Smooth muscle cell (in vitro differentiated cells): ENCODE data around the gene PEMT. TPM values are rescaled to one million over a fixed set of nuclear protein-coding genes. Genes with fewer than 3 reads are reported as not detected.

Source experiments
- DNase-seq: peaks from one replicate; lab custom pipeline; 2025; ENCODE audit not compliant: unreplicated experiment; lab: John Stamatoyannopoulos, UW
- H2AFZ ChIP-seq: fragments of 200-600 bp; sonication (generic); 2 replicates; pipeline ENCODE4 v1.6.0; 2016; ENCODE audit warnings: antibody characterized with exemption, low read depth, mild to moderate bottlenecking
- H3F3A ChIP-seq: fragments of 200-600 bp; sonication (generic); 2 replicates; pipeline ENCODE4 v1.6.0; 2017; ENCODE audit warnings: antibody characterized with exemption, low read depth
- H3K27ac ChIP-seq: fragments of 200-600 bp; sonication (generic); 2 replicates; pipeline ENCODE4 v1.5.1; 2016; ENCODE audit warnings: low read depth, mild to moderate bottlenecking
- H3K27me3 ChIP-seq: fragments of 200-600 bp; sonication (generic); 2 replicates; pipeline ENCODE4 v1.6.1; 2016; ENCODE audit warnings: low read depth, mild to moderate bottlenecking
- H3K36me3 ChIP-seq: fragments of 200-600 bp; sonication (generic); 2 replicates; pipeline ENCODE4 v1.5.1; 2016; ENCODE audit warnings: low read depth
- H3K4me1 ChIP-seq: fragments of 200-600 bp; sonication (generic); 2 replicates; pipeline ENCODE4 v1.5.1; 2016; ENCODE audit warnings: low read depth
- H3K4me2 ChIP-seq: fragments of 200-600 bp; sonication (generic); 2 replicates; pipeline ENCODE4 v1.6.0; 2016; ENCODE audit warnings: mild to moderate bottlenecking
- H3K4me3 ChIP-seq: fragments of 200-600 bp; sonication (generic); 2 replicates; pipeline ENCODE4 v1.5.1; 2016; ENCODE audit warnings: mild to moderate bottlenecking
- H3K79me2 ChIP-seq: fragments of 200-600 bp; sonication (generic); 2 replicates; pipeline ENCODE4 v1.6.0; 2016; ENCODE audit warnings: low read depth, mild to moderate bottlenecking
- H3K9ac ChIP-seq: fragments of 200-600 bp; sonication (generic); 2 replicates; pipeline ENCODE4 v1.6.0; 2016; ENCODE audit warnings: low read depth
- H3K9me3 ChIP-seq: fragments of 200-600 bp; sonication (generic); replicated peaks from 2 replicates; pipeline ENCODE4 v1.5.1; 2016; ENCODE audit warnings: low read depth
- H4K20me1 ChIP-seq: fragments of 200-600 bp; sonication (generic); 2 replicates; pipeline ENCODE4 v1.6.0; 2016; ENCODE audit warnings: low read depth
- WGBS: methylation state at CpG from one replicate; pipeline ENCODE4 v1.1.7; 2016; ENCODE audit warnings: low lambda C conversion rate; 5-methylcytosine and 5-hydroxymethylcytosine counted together
- polyA plus RNA-seq: library from polyadenylated mRNA; unstranded; fragments of >200 nt; fragmentation: Nextera tagmentation; extraction: Ambion mirVana; gene quantifications from 2 replicates; pipeline ENCODE4 v1.2.1, GENCODE V29; 2016
- total RNA-seq: library from RNA; depleted of rRNA; stranded (reverse); fragments of >200 nt; gene quantifications from 2 replicates; pipeline ENCODE4 v1.2.3, GENCODE V29; 2014
- TF ChIP-seq, protein P1 (sequence below): fragments of 200-600 bp; sonication (generic); IDR thresholded peaks from 2 replicates; pipeline ENCODE4 v1.5.1; 2017; ENCODE audit warnings: borderline replicate concordance, mild to moderate bottlenecking, antibody characterized with exemption; ENCODE audit not compliant: insufficient read depth, poor library complexity, severe bottlenecking

PEMT gene
- total and polyA plus RNA-seq, 2 experiments from 2014 or later = 43.8 to 69.9 TPM

DNA sequence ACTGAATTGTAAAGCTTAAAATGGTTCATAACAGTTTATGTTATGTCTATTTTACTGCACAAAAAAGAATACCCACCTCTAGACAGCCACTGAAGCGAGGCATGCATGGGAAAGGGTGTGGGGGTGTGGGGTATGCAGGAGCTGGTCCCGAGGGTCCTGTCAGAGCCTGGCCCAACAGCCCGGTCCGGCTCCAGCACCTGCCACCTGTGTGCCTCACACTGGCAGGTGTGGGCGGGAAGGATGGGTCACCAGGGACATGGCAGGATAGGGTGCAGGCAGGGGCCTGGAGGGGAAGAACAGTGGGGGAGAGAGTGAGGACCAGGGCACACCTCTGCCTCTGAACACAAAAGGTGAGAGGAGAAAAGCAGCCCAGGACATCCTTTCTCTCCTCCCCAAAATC, 72.6 kb downstream of the PEMT start:
- Histone ChIP-seq H3F3A (no peaks in the 10 kb centered on the region), H3K27me3 (no peaks in the 10 kb centered on the region), H2AFZ (no peak overlapping the region), H3K9me3 (no peaks in the 10 kb centered on the region), H3K4me3 (no peak overlapping the region), H3K36me3 (no peaks in the 10 kb centered on the region), H3K27ac (no peak overlapping the region), H3K79me2 (no peaks in the 10 kb centered on the region), H3K9ac (no peak overlapping the region), H4K20me1 (peaks cover 5% of the 10 kb centered on the region), H3K4me1 (peaks cover 11% of the 10 kb centered on the region), H3K4me2 (no peak overlapping the region)
- no peak for DNase-seq
- TF ChIP-seq, protein P1, sequence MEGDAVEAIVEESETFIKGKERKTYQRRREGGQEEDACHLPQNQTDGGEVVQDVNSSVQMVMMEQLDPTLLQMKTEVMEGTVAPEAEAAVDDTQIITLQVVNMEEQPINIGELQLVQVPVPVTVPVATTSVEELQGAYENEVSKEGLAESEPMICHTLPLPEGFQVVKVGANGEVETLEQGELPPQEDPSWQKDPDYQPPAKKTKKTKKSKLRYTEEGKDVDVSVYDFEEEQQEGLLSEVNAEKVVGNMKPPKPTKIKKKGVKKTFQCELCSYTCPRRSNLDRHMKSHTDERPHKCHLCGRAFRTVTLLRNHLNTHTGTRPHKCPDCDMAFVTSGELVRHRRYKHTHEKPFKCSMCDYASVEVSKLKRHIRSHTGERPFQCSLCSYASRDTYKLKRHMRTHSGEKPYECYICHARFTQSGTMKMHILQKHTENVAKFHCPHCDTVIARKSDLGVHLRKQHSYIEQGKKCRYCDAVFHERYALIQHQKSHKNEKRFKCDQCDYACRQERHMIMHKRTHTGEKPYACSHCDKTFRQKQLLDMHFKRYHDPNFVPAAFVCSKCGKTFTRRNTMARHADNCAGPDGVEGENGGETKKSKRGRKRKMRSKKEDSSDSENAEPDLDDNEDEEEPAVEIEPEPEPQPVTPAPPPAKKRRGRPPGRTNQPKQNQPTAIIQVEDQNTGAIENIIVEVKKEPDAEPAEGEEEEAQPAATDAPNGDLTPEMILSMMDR = no peak
- WGBS = 99% methylated on average over 5 of the region's 5 CpGs

- Histone ChIP-seq H3K9me3 (no peaks in the 10 kb centered on the region), H3F3A (no peaks in the 10 kb centered on the region), H3K79me2 (no peaks in the 10 kb centered on the region), H4K20me1 (peaks cover 5% of the 10 kb centered on the region), H3K36me3 (no peaks in the 10 kb centered on the region), H3K4me1 (peaks cover 11% of the 10 kb centered on the region), H3K4me3 (no peak overlapping the region), H3K27ac (no peak overlapping the region), H3K27me3 (no peaks in the 10 kb centered on the region), H3K9ac (no peak overlapping the region), H3K4me2 (no peak overlapping the region), H2AFZ (no peak overlapping the region)
- no peak for DNase-seq
- WGBS = 86% methylated on average over 15 of the region's 15 CpGs
- TF ChIP-seq, protein P1 = no peak
Observed at GRCh38 chr17:17518014-17518413, 73.5 kb downstream of the PEMT start.

GRCh38 chr17:17516941-17517720, 74.4 kb downstream of the PEMT start:
- Histone ChIP-seq H3K27me3 (no peaks in the 10 kb centered on the region), H3K36me3 (no peaks in the 10 kb centered on the region), H3K9ac (no peak overlapping the region), H4K20me1 (peaks cover 11% of the 10 kb centered on the region), H3K4me1 (peaks cover 11% of the 10 kb centered on the region), H3F3A (no peaks in the 10 kb centered on the region), H3K4me3 (no peak overlapping the region), H2AFZ (no peak overlapping the region), H3K4me2 (no peak overlapping the region), H3K79me2 (no peaks in the 10 kb centered on the region), H3K27ac (no peak overlapping the region), H3K9me3 (no peaks in the 10 kb centered on the region)
- 98% methylated on average over 14 of the region's 14 CpGs for WGBS
- TF ChIP-seq, protein P1 = no peak
- DNase-seq = no peak
